Fibroblast of peridontal ligament (primary cell): Measurements from ENCODE around the gene ZNF423.

Source experiments
- DNase-seq: peaks from one replicate; pipeline ENCODE4 v3.0.0-alpha.2; 2010; ENCODE audit errors: extremely low read depth

Gene ZNF423

GRCh38 chr16:49531931-49532840 lies 323.7 kb downstream of the ZNF423 start:
- peak; percentile 9 for DNase-seq

DNA sequence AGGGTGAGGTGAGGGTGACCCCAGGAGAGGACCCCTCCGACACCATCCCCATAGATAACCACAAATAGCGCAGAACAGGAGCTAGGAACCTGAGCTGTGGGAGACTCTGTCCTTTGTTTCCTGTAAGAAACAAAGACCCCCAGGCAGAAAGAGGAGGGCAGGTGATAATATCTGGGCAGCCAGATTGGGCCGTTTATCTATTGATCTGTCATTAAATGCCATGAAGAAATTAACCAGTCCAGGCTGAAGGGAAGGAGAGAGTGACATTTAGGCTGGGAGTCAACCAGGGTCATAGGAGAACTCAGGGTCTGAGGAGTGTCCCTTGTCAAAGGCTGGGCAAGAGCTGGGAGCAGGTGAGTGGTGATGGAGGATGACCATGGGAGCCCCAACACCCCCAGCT lies 324.5 kb downstream of the ZNF423 start:
- DNase-seq: no peak

DNA sequence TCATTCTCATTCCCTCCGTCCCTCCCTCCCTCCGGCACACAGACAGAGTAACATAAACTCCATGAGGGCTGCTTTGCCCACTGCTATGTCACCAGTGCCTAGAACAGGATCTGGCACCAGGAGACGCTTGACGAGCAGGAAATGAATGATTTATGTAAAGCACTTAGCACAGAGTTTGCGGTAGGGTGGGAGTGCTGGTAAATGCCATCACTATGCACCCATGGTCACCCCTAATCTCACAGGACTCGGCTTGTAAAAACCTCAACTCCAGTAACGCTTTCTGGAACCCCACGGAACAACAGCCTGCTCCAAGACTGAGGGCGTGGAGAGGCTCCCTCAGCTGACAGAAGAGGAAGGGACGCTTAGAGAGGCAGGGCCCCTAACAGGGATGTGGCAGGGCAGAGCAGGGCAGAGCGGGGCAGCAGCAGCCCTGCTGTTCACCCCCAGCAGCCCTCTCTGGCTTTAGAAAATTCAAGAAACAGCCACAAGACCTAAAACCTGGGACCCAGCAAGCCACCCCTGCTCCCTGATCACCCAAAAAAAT lies 325.4 kb downstream of the ZNF423 start:
- DNase-seq: no peak

DNA sequence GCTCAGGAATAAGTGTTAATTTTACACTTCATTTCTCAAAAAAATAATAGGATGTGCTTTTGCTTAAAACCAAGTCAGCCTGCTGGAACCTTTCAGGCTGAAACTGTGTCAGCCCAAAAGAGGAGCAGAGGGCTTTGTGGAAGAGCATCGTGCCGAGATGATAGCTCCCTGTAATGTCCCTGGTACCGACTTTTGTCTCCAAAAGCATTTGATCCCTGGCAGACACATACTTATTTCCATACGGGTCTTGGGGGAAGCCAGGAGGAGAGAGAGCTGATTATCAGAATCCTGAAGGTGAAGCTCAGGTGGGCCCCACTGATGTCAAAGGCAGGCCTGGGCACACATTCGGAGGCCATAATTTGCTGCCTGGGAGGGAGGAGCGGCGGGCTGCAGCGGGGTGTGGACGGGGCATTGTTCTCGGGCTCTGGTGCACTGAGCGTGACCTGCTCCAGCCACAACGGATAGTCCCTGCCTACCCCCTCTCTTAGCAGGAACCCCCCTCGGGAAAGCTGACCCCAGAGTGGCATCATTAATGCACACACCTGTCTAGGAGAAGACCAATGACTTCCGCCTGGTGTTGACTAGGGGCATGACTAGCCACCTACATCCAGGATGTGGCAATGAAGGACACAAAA lies 326.4 kb downstream of the ZNF423 start:
- DNase-seq: no peak

- DNase-seq: no peak
These were observed 327.0 kb downstream of the ZNF423 start for GRCh38 chr16:49528866-49529288.

DNA sequence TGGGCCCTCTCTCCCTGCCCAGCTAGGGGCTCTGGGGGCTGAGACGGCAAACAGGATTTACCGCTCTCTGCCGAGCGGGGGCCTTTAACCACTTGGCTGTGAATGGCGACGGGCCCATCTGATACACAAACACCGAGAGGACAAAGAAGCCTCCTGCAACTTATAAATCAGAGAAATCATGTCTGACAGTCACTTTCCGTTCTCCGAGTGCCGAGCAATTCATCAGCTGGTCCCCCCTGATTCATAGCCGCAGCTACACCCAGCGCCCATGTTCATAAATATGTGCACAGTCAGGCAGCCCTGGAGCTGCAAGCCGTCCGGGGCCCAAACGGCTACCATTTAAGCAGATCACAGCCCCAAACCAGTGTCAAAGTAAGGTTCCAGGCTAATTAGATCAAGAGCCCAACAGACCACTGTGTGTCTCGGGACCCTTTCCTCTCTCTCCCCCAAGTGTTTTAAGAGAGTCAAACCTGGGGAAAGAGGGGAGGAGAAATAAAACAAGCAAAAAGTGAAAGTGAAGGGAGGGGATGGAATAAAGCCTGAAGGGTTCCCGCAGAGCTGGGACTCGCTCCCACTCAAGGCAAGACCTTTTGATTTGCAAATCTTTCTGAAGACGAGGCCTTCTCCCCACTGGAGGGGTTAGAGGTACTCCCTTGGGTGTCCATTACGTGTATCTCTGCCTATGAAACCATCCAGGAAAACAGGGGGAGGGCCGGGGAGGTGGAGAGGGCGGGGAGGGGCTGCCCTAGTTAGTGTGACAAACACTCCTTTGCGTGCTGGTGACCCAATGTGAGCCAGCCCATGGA lies 327.6 kb downstream of the ZNF423 start:
- peak; percentile 46 for DNase-seq

- no peak for DNase-seq
These were observed 328.3 kb downstream of the ZNF423 start for GRCh38 chr16:49527611-49528010.

- DNase-seq: no peak
These were observed 329.0 kb downstream of the ZNF423 start for GRCh38 chr16:49526860-49527365.

- DNase-seq: no peak
These were observed 331.0 kb downstream of the ZNF423 start for GRCh38 chr16:49524947-49525315.

GRCh38 chr16:49524216-49524946 lies 331.5 kb downstream of the ZNF423 start:
- no peak for DNase-seq

GRCh38 chr16:49523435-49524159 lies 332.3 kb downstream of the ZNF423 start:
- DNase-seq: no peak

GRCh38 chr16:49521734-49522325 lies 334.1 kb downstream of the ZNF423 start:
- DNase-seq: no peak

DNA sequence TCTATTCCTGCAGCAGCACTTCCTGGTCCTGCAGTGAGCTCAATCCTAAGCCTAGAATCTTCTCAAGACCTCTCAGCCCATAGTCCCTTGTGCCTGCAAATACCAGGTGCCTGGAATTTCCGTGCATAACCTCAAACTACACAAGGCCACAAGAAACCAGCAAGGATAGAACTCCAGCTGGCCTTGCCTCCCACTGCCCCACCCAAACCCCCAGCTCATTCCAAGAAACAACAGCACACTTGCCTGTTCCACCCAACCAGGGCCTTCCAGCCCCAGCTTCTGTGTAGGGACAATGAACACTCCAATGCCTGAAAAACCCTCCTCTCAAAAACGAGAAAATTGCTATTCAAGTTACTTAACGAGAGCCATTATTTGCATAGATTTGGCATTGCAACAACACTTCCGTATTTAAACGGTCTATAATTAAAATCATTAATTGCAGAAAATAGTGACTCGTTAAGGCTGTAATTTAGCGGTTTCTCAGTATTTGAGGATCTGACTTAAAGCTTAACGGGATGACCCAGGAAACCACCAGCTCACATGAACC lies 335.3 kb downstream of the ZNF423 start:
- DNase-seq: no peak

DNA sequence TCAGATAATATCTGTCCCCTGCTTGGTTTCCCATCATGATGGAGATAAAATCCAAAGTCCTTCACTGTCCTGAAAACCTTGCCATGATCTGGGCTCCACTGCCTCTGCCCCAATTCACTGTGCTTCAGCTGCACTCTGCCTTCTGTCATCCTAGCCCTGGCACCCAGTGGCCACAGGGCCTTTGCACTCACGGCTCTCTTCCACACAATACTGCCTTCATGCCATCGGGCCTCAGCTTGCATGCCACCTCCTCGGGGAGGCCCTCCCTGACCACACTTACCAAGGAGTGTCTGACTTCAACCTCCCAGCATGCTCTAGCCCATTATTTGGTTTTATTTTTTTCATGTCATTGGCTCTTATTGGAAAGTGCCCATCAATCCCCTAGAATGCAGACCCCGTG lies 336.2 kb downstream of the ZNF423 start:
- no peak for DNase-seq

DNA sequence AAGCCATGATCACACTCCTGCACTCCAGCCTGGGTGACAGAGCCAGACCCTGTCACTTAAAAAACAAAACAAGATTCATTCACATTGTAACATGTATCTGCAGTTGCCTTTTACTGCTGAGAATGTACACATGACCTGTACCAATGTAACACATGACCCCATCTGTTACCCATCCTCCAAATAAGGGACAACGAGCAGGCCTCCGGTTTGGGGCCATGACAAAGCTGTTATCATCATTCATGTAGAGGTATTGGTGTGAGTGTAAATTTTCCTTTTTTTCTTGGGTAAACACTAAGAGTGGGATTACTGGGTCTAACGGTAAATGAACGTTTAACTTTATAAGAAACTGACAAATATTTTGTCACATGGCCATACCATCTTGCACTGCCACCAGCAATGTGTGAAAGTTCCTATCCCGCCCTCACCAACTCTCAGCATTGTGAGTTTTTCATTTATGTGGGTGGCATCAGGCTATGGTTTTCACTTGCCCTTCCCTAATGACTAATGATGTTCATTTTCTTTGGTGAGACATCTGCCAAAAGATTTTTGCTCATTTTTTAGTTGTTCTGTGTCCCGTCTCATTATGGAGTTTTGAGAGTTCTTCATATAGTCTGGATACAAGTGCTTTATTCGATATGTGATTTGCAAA lies 336.8 kb downstream of the ZNF423 start:
- DNase-seq: no peak

GRCh38 chr16:49516382-49517036 lies 339.4 kb downstream of the ZNF423 start:
- DNase-seq: no peak

- no peak for DNase-seq
These were observed 340.1 kb downstream of the ZNF423 start for GRCh38 chr16:49515861-49516260.

- no peak for DNase-seq
These were observed 340.8 kb downstream of the ZNF423 start for GRCh38 chr16:49515016-49515565.
